GM19468 (cell line): ENCODE measurements around the gene NEK6.

Experiments
- ATAC-seq: cut with Tn5 transposase; IDR thresholded peaks from one replicate; pipeline ENCODE4 v1.9.1; 2021; ENCODE audit warnings: mild to moderate bottlenecking, moderate library complexity, moderate number of reproducible peaks; ENCODE audit not compliant: unreplicated experiment; ENCODE audit errors: extremely low read depth

NEK6 gene

GRCh38 chr9:124257844-124258606, at the start of gene NEK6:
Gene NEK6, plus strand, starts transcription at chr9:124257949. Its CDS starts 44,016 bp downstream, at chr9:124301965.
- ATAC-seq = no peak

- no peak for ATAC-seq
These were observed 49.2 kb upstream of the NEK6 start for GRCh38 chr9:124208571-124208970.

- ATAC-seq = no peak
These were observed 48.5 kb upstream of the NEK6 start for GRCh38 chr9:124209279-124209678.

GRCh38 chr9:124209774-124210173, 48.0 kb upstream of the NEK6 start:
- no peak for ATAC-seq

- ATAC-seq = no peak
These were observed 47.1 kb upstream of the NEK6 start for GRCh38 chr9:124210697-124211096.

GRCh38 chr9:124212381-124213050, 45.2 kb upstream of the NEK6 start:
- ATAC-seq = no peak

- no peak for ATAC-seq
These were observed 44.4 kb upstream of the NEK6 start for GRCh38 chr9:124213396-124213795.

- no peak for ATAC-seq
These were observed 43.6 kb upstream of the NEK6 start for GRCh38 chr9:124214116-124214515.

- ATAC-seq = no peak
These were observed 43.0 kb upstream of the NEK6 start for GRCh38 chr9:124214596-124215367.

GRCh38 chr9:124215368-124215910, 42.3 kb upstream of the NEK6 start:
- ATAC-seq = no peak

GRCh38 chr9:124215956-124216355, 41.8 kb upstream of the NEK6 start:
- ATAC-seq = no peak

- ATAC-seq = no peak
These were observed 41.1 kb upstream of the NEK6 start for GRCh38 chr9:124216474-124217176.

GRCh38 chr9:124217836-124218437, 39.8 kb upstream of the NEK6 start:
- ATAC-seq = no peak

GRCh38 chr9:124218438-124218982, 39.2 kb upstream of the NEK6 start:
- ATAC-seq = no peak

GRCh38 chr9:124218987-124219461, 38.7 kb upstream of the NEK6 start:
- ATAC-seq = no peak

- ATAC-seq = no peak
These were observed 36.8 kb upstream of the NEK6 start for GRCh38 chr9:124220946-124221451.

- no peak for ATAC-seq
These were observed 36.1 kb upstream of the NEK6 start for GRCh38 chr9:124221676-124222075.

- no peak for ATAC-seq
These were observed 35.6 kb upstream of the NEK6 start for GRCh38 chr9:124222109-124222508.
